Mesendoderm (in vitro differentiated cells): ENCODE measurements around the gene FIZ1.

Source experiments
- DNase-seq: peaks from one replicate; pipeline ENCODE4 v3.0.0; 2013
- H2AK5ac ChIP-seq: 2 replicates; pipeline ENCODE4 v1.6.1; 2013; ENCODE audit warnings: low read length, inconsistent platforms
- H2BK120ac ChIP-seq: 2 replicates; pipeline ENCODE4 v1.6.1; 2013; ENCODE audit warnings: low read depth, mild to moderate bottlenecking, low read length, moderate library complexity, mixed read lengths
- H2BK15ac ChIP-seq: replicated peaks from 2 replicates; pipeline ENCODE4 v1.6.1; 2013; ENCODE audit warnings: low read depth, mild to moderate bottlenecking, moderate library complexity
- H2BK5ac ChIP-seq: 2 replicates; pipeline ENCODE4 v1.6.1; 2013; ENCODE audit warnings: low read length, inconsistent platforms
- H3K18ac ChIP-seq: 2 replicates; pipeline ENCODE4 v1.6.1; 2013; ENCODE audit warnings: mild to moderate bottlenecking, low read length, mixed read lengths
- H3K23ac ChIP-seq: one replicate; pipeline ENCODE4 v1.6.1; 2013; ENCODE audit warnings: low read length
- H3K27ac ChIP-seq: 2 replicates; pipeline ENCODE4 v1.5.1; 2013; ENCODE audit warnings: low read depth, mild to moderate bottlenecking, inconsistent platforms, low read length, moderate library complexity
- H3K27me3 ChIP-seq: 2 replicates; pipeline ENCODE4 v1.6.1; 2013; ENCODE audit warnings: low read length, control low read depth, mild to moderate bottlenecking, inconsistent platforms; ENCODE audit not compliant: insufficient read depth, poor library complexity
- H3K36me3 ChIP-seq: 2 replicates; pipeline ENCODE4 v1.6.1; 2013; ENCODE audit warnings: low read length, inconsistent platforms; ENCODE audit not compliant: control insufficient read depth, insufficient read depth
- H3K4ac ChIP-seq: one replicate; pipeline ENCODE4 v1.6.1; 2013; ENCODE audit warnings: low read depth, mild to moderate bottlenecking, low read length, moderate library complexity
- H3K4me1 ChIP-seq: 2 replicates; pipeline ENCODE4 v1.6.1; 2013; ENCODE audit warnings: low read depth, low read length, inconsistent platforms; ENCODE audit not compliant: control insufficient read depth
- H3K4me2 ChIP-seq: 2 replicates; pipeline ENCODE4 v1.6.1; 2013; ENCODE audit warnings: low read length
- H3K4me3 ChIP-seq: 2 replicates; pipeline ENCODE4 v1.5.1; 2013; ENCODE audit warnings: mild to moderate bottlenecking, low read length
- H3K56ac ChIP-seq: one replicate; pipeline ENCODE4 v1.6.1; 2013; ENCODE audit warnings: low read length
- H3K79me1 ChIP-seq: 2 replicates; pipeline ENCODE4 v1.6.1; 2013; ENCODE audit warnings: low read length, inconsistent platforms
- H3K79me2 ChIP-seq: 2 replicates; pipeline ENCODE4 v1.6.1; 2013; ENCODE audit warnings: mild to moderate bottlenecking, low read length; ENCODE audit not compliant: control insufficient read depth, insufficient read depth
- H3K9ac ChIP-seq: 2 replicates; pipeline ENCODE4 v1.6.1; 2013; ENCODE audit warnings: low read length, inconsistent platforms
- H4K5ac ChIP-seq: one replicate; pipeline ENCODE4 v1.6.1; 2013; ENCODE audit warnings: low read length
- H4K8ac ChIP-seq: one replicate; pipeline ENCODE4 v1.6.1; 2013; ENCODE audit warnings: low read depth, mild to moderate bottlenecking, control low read depth, low read length, moderate library complexity
- WGBS: extraction: QIAGEN DNeasy Blood & Tissue Kit; methylation state at CpG from one replicate; pipeline ENCODE4 v1.1.7; 2013; ENCODE audit warnings: low lambda C conversion rate, missing lambda C conversion rate; ENCODE audit not compliant: insufficient coverage; ENCODE audit errors: extremely low coverage; 5-methylcytosine and 5-hydroxymethylcytosine counted together

The FIZ1 gene

DNA sequence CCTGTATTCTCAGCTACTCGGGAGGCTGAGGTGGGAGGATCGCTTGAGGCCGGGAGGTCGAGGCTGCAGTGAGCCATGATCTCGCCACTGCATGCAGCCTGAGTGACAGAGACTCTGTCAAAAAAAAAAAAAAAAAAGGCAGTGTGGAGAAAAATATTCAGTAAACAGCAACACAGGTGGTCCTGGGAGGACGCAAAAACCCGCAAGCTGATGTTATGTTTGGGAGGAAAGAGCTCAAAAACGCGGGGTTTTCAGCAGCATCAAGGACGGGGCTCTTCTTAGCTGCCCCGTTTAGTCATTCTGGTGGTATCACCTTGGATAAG lies 25.6 kb upstream of the FIZ1 start:
- Histone ChIP-seq H3K4me2 (peak overlapping the region; percentile 72), H3K4me1 (no peaks in the 10 kb centered on the region), H2AK5ac (no peak overlapping the region), H2BK15ac (no peak overlapping the region), H2BK5ac (no peak overlapping the region), H3K27me3 (no peaks in the 10 kb centered on the region), H3K18ac (no peak overlapping the region), H3K79me2 (no peaks in the 10 kb centered on the region), H3K56ac (peak overlapping the region; percentile 75), H3K36me3 (no peaks in the 10 kb centered on the region), H3K23ac (no peak overlapping the region), H3K79me1 (peaks cover 3% of the 10 kb centered on the region), H3K9ac (peak overlapping the region; percentile 69), H4K8ac (no peak overlapping the region), H3K27ac (no peak overlapping the region), H4K5ac (no peak overlapping the region), H3K4ac (peak overlapping the region; percentile 37), H3K4me3 (no peak overlapping the region), H2BK120ac (no peak overlapping the region)
- WGBS, result no CpG with 5 or more reads among the region's 11 CpGs
- no peak for DNase-seq

DNA sequence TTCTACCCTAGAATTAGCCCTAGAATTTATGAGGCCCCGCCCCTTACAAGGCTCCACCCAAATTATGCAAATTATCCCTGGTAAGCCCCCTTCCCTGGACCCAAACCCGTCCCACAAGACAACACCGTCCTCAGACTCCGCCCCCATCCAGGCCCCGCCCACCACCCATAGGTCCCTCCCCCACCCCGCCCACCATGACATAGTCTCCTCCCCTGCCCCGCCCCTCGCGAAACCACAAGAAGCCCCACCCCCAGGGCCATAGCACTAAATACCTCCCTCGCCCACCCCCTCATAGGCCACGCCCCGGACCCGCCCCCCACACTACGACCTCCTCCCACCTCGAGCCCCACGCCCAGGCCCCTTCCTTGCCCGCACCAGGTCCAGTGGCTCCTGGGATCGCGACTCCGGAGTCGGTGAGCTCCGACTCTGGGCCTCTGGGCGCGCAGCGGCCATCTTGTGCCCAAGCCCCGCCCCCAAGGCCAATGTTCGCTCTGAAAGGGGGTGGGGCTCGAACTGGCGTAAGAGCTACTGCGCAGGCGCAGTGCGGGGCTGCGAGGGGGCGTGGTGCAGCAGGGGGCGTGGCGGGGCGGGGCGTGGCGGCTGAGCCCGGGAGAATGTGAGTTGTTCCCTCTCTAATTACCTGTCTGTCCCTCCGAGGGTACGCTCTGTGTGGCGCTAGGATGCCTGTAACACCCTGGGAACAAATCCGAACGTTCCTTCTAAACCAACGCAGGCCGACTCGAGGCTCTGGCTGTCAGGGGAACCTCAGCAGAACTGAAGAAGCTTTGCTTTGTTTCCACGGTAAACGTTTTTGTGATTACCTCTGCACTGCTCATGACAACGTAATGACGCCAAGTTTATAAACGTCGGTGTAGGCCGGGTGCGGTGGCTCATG lies 25.0 kb upstream of the FIZ1 start, which contains the start of gene ZNF784:
ZNF784 (minus strand) TSS at position 458 of the 895 bp plus-strand sequence; CDS start at position 453, 5 bp downstream.
- Histone ChIP-seq H2AK5ac (no peak within 1 kb of the TSS), H3K56ac (peak within 1 kb of the TSS; percentile 94), H3K4ac (peak within 1 kb of the TSS; percentile 37), H3K4me1 (no peaks in the 10 kb centered on the region), H2BK120ac (no peak within 1 kb of the TSS), H3K4me2 (peak within 1 kb of the TSS; percentile 72), H4K5ac (no peak within 1 kb of the TSS), H2BK5ac (no peak within 1 kb of the TSS), H3K18ac (peak within 1 kb of the TSS; percentile 88), H3K4me3 (peak within 1 kb of the TSS; percentile 56), H4K8ac (no peak within 1 kb of the TSS), H3K27ac (peak within 1 kb of the TSS; percentile 92), H3K79me2 (no peaks in the 10 kb centered on the region), H3K23ac (no peak within 1 kb of the TSS), H2BK15ac (no peak within 1 kb of the TSS), H3K27me3 (no peaks in the 10 kb centered on the region), H3K79me1 (peaks cover 3% of the 10 kb centered on the region), H3K36me3 (no peaks in the 10 kb centered on the region), H3K9ac (peak within 1 kb of the TSS; percentile 81)
- DNase-seq, result peak; percentile 95
- no CpG with 5 or more reads among the region's 56 CpGs for WGBS

DNA sequence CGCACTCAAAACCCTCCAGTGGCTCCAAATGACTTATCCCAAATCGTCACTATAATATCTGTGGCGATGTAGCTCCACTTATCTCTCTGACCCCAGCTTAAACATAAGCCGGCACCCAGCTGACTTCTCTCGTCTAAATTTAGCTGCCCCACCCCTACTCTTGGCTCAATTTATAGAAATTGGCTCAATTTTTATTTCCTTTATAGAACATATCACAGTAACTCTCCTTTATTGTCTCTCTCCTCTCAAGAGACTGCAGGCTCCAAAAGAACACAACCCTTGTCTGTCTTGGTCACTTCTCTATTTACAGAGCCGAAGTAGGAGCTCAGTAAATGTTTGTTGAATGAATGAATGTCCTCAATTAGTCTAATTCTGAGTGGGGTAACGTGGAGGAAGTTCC lies 24.2 kb upstream of the FIZ1 start:
- Histone ChIP-seq H3K27me3 (no peaks in the 10 kb centered on the region), H3K18ac (no peak overlapping the region), H3K79me1 (peaks cover 3% of the 10 kb centered on the region), H3K79me2 (no peaks in the 10 kb centered on the region), H4K8ac (no peak overlapping the region), H3K4ac (no peak overlapping the region), H3K9ac (no peak overlapping the region), H2BK15ac (no peak overlapping the region), H4K5ac (no peak overlapping the region), H2BK5ac (no peak overlapping the region), H3K4me3 (no peak overlapping the region), H3K4me1 (no peaks in the 10 kb centered on the region), H3K27ac (no peak overlapping the region), H3K36me3 (no peaks in the 10 kb centered on the region), H2AK5ac (no peak overlapping the region), H3K23ac (no peak overlapping the region), H3K56ac (no peak overlapping the region), H2BK120ac (no peak overlapping the region), H3K4me2 (no peak overlapping the region)
- no CpG with 5 or more reads among the region's 7 CpGs for whole genome bisulfite sequencing
- no peak for DNase-seq

- Histone ChIP-seq H3K79me1 (peaks cover 3% of the 10 kb centered on the region), H3K4me1 (no peaks in the 10 kb centered on the region), H3K18ac (no peak overlapping the region), H4K8ac (no peak overlapping the region), H3K4ac (no peak overlapping the region), H3K56ac (no peak overlapping the region), H2BK120ac (no peak overlapping the region), H3K27ac (no peak overlapping the region), H3K9ac (no peak overlapping the region), H4K5ac (no peak overlapping the region), H3K27me3 (no peaks in the 10 kb centered on the region), H3K36me3 (no peaks in the 10 kb centered on the region), H3K4me3 (no peak overlapping the region), H3K4me2 (no peak overlapping the region), H2BK15ac (no peak overlapping the region), H3K79me2 (no peaks in the 10 kb centered on the region), H2BK5ac (no peak overlapping the region), H3K23ac (no peak overlapping the region), H2AK5ac (no peak overlapping the region)
- DNase-seq, result no peak
- WGBS, result no CpG with 5 or more reads among the region's 7 CpGs
Observed at GRCh38 chr19:55623130-55623529, 23.8 kb upstream of the FIZ1 start.

GRCh38 chr19:55622242-55622969 lies 23.1 kb upstream of the FIZ1 start:
- Histone ChIP-seq H4K8ac (no peak overlapping the region), H3K79me1 (peaks cover 3% of the 10 kb centered on the region), H2BK120ac (no peak overlapping the region), H3K4me1 (no peaks in the 10 kb centered on the region), H3K36me3 (peaks cover 1% of the 10 kb centered on the region), H3K79me2 (no peaks in the 10 kb centered on the region), H3K4me2 (no peak overlapping the region), H3K27me3 (no peaks in the 10 kb centered on the region), H2BK5ac (no peak overlapping the region), H3K9ac (no peak overlapping the region), H4K5ac (no peak overlapping the region), H2BK15ac (no peak overlapping the region), H3K4me3 (no peak overlapping the region), H3K23ac (no peak overlapping the region), H3K4ac (no peak overlapping the region), H3K18ac (no peak overlapping the region), H2AK5ac (no peak overlapping the region), H3K56ac (no peak overlapping the region), H3K27ac (no peak overlapping the region)
- no CpG with 5 or more reads among the region's 40 CpGs for WGBS
- DNase-seq, result no peak
